NCI-H2029 treated with DMSO at 0.1 percent for 48 hours (cell line): ENCODE results near the gene CFAP46.
"Not testable (repeated sequence)": the region's sequence is repeated elsewhere in the genome, so short reads cannot be mapped to it uniquely, and the experiment has no call there.

Source experiments
- DNase-seq: peaks from one replicate; lab custom pipeline; 2025; lab: John Stamatoyannopoulos, UW

The CFAP46 gene

DNA sequence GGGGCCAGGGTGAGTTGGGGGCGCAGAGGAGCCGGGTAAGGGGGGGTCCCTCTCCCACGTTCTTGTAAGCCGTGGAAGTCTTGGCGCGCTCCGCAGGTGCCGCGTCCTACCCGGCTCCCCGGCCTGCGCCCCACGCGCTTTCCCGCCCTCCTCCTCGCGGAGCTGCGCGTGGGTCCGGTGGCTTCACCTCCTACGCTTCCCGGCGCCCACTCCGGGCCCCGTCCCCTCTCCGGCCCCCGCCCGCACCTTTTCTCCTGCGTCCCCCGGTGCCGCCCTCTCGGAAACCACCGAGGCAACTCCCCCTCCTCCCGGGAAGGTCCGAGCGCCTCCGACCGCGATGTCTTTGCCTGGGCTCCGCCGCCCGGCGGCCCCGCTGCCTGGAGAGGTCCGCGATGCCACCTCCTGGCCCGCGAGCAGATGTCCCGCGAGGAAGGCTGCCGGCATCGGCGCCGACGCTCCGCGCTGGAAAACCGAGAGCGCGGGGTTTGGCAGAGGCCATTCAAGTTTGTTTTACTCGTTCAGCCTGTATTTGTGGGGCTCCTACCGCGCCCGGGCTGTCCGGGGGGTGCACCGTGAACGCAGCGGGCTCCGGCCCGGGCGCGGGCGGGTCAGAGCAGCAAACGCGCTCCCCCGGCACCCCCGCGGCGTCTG lies 154.1 kb downstream of the CFAP46 start:
- no peak for DNase-seq

GRCh38 chr10:132787495-132788179 lies 154.7 kb downstream of the CFAP46 start:
- no peak for DNase-seq

DNA sequence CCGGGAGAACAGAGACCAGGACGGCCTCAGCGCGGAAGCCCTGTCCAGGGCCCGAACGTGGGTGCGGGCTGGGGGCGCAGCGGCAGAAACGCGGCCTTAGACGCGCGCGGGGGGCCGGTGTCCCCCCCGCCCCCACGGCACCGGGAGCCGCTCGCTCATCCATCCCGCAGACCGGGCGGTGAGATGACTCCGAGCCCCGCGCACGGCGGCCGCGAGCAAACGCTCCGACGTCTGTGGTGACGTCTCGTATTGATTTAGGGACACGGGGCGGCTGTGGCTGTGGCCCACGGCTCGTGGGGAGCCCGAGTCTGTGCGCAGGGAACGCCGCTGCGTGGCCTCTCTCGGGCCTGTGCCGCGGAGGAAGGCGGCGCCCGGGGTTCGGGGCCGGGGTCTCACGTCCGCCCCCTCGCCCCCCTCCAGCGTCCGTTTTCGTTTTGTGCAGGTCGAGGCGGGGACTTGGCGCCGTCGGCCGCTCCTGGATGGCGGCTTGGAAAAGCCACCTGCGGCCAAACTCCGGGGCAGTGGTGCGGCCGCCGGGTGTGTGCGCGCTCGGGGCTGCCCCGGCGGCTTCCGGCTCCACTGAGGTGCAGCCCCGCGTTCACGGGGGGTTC lies 155.4 kb downstream of the CFAP46 start:
- DNase-seq: no peak

DNA sequence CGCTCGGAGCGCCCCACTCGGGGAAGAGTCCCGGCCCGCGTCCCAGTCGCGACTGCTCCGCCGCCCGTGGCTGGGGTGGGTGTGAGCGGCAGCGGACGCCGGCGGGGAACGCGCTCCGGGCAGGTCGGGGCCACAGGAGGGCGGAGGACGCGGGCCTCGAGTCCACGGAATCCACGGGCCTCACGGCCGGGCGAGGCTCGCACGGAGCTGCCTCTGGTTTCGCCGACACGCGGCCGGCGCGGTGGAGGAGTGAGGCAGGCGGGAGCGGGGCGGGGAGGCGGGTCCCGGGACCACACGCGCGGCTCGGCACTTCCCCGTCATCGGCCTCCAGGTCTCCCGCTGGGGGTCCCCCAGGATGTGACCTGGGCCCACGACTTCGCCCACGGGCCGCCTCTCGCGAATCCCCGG lies 155.9 kb downstream of the CFAP46 start:
- DNase-seq: no peak

DNA sequence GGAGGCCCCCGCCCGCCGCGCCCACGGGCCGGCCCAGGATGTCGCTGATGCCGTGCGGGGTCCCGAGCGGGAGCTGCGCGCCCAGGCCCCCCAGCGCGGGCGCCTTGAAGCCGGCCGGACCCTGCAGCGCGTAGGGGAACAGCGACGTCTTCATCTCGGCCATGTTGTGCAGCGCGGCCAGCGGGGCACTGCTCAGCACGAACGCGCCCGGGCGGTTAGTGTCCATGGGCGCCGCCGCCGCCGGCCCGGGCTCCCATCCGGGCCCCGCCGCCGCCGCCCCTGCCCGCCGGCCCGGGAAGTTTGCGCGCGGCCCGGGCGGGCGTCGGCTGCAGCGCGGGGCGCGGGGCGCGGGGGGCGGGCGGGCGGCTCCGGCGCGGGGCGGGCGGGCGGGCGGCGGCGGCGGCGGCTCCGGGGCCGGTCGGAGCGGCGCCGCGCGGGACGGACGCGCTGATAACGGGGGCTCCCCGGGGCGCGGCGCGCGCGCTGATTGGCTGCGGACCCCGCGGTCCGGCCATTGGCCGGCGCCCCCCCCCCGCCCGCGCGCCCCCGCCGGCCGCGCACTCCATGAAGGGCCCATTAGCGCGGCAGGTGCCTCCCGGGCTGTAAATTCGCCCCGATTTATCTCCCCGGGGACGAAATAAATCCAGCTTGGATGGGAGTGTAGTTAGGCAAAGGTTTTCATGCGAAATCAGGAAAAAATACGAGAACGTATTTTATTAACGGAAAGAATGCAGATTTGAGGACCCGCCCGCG lies 156.5 kb downstream of the CFAP46 start, which contains the start of gene NKX6-2:
TSS of gene NKX6-2 (minus strand) at position 425 of the 753 bp plus-strand sequence. CDS start at position 226, 199 bp downstream.
- no peak for DNase-seq

DNA sequence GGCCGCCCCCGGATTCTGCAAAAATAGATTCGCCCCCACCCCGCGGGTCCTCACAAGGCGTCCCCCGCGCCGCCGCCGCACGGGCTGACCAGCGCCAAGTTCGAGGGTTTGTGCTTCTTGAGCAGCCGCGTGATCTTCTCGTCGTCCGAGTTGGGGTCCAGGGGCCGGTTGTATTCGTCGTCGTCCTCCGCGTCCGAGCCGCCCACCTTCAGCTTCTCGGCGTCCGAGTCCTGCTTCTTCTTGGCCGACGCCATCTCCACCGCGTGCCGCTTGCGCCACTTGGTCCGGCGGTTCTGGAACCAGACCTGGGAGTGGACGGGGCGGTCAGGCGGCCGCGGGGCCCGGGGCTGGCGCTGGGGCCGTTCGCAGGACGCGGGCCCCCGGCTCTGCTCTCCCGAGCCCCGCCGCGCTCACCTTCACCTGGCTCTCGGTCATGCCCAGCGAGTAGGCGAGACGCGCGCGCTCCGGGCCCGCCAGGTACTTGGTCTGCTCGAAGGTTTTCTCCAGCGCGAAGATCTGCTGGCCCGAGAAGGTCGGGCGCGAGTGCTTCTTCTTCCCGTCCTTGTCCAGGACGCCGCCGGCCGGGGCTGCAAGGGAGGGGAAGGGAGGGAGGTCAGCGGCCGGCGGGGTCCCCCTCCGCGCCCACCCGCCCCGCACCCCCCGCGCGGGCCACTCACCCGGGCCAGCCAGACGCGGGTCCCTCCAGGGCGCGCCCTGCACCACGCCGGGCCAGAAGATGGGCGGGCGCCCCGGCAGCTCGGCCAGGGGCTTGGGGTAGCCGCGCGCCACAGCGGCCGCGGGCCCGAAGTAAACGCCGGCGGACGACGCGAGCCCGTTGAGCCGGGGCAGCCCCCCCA lies 157.3 kb downstream of the CFAP46 start:
- no peak for DNase-seq

- no peak for DNase-seq
Measured at GRCh38 chr10:132783940-132784865, 158.2 kb downstream of the CFAP46 start.

DNA sequence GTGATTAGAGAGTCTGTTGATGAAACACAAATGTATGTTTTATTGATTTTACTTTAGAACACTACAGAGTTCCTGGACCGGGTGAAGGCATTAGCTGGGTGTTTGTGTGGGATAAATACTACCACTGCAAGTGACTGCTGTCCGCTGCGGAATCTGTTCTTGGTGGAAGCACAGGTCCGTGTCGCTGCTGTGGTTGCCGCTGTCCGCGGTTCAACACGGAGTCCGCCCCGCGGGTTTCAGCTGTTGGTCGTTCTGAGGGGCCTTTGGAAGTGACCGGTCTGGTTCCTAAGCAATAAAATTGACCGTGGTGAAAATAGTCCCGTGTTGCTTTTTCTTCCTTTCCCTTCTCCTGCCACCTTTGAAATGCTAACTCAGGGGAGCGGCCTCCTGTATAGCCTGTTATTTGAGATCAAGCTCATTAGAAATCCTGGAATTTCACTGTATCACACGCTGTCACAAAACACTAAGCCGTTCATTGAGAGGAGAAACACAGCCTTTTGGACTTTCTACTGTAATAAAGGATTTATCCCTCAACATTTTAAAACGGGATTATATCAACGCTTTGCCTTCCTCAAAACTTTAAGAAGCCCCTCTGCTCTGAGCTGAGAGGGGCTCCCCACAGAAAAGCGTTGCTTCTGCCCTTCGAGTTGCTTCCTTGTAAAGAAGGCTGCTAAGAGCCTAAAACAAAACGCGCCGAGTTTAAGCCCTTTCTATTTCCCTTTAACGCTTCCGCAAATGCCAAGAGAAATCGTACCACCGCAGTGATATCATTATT lies 159.0 kb downstream of the CFAP46 start:
- DNase-seq: no peak

- DNase-seq: no peak
Measured at GRCh38 chr10:132781556-132781955, 160.8 kb downstream of the CFAP46 start.

GRCh38 chr10:132780356-132780755 lies 162.0 kb downstream of the CFAP46 start:
- no peak for DNase-seq

DNA sequence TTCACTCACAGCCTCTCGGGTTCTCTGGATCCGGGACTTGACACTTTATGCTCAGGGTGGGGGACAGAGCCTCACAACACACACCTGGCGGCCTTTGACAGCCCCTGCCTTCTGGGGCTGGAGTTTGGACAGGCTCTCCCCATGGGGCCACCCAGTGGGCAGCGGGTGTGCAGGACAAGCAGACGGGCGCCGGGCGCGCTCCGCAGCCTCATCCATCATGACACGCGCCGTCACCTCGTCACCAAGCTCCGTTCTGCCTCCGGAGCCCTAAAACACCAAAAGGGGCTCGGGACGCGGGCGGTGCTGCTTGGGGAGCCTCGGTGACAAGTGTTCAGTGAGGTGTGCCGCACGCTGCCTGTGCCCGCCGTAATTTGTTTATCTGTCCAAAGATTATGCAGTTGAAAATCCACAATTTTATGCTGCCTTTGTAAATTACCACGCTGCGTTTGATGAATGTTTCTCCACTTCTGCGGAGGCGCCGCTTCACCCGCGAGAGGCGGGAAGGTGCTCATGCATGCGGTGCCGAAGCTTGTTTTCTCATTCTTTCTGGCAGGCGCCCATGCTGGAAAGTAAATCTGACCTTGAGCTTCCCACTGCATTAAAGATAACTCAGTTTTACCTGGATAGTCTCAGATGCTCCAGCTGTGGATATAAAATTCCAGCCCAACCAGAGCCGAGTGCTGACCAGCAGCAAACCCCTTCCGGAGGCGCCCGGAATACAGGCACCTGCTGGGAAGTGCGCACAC lies 162.6 kb downstream of the CFAP46 start:
- no peak for DNase-seq

- DNase-seq: no peak
Measured at GRCh38 chr10:132777441-132777840, 164.9 kb downstream of the CFAP46 start.

DNA sequence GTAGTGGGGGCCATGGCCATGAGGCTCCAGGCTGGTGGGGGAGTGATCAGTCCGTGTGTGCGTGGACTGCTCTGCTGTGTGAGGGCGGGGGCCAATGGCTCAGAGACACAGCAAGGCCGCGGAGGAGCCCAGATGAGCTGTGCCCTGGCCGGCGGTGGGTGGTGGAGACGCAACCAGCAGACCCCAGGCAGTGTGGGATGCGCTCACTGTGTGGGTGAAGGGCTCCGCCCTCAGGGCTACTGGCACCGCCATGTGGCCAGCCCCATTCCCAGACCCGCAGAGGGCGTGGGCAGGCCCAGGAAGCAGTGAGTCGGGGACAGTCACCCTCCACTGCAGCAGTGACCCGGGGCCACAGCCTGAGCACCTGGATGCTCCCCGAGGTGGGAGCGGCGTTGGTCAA lies 165.5 kb downstream of the CFAP46 start:
- DNase-seq: no peak

DNA sequence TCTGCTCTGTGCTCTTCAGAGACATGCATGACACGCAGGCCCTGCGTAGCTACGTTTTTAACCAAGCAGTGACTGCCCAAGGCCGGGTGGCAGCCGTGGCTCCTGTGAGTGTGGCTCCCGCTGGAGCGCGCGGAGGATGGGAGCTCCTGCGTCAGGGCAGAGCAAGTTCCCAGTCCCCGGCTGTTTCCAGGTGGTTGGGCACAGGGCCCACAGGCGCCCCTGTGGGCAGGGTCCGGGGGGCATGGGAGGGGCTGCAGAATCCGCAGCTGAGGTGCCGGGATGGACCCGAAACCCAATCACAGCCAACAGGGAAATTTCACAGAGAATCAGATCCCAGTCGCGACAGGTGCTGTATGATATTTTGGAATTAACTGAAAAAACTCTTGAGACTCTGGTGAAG lies 166.2 kb downstream of the CFAP46 start:
- no peak for DNase-seq

DNA sequence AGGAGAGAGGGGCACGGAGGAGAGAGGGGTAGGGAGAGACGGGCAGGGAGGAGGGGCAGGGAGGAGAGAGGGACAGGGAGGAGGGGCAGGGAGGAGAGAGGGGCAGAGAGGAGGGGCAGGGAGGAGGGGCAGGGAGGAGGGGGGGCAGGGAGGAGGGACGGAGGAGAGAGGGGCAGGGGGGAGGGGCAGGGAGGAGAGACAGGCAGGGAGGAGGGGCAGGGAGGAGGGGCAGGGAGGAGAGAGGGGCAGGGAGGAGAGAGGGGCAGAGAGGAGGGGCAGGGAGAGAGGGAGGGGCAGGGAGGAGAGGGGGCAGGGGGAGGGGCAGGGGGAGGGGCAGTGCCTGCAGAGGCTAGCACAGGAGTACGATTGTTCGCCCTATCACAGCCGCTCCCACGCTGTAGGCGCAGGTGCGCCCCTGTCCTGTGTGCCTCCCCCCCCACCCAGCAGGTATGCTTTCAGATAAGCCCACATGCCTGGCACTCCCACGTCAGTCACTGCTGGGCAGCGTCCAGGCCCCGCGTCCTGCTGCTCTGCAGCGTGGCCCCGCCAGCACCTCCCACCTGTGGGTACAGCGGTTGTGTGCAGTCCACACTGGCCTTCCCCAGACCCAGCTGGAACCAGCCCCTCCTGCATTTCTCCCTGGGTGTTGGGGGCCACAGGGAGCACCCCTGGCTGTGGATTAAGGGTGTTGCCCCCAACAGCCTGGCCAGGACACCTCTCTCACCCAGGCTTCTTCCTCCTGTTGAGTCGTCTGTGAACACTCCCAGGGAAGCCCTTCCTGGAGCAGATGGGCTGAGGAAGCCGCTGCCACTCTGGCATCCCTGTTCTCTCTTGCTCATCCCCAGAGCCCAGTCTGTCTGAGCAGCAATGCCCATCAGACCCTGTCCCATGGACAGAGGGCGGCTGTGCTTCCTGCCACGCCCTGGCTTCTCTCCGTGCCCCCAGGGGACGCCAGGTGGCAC lies 167.2 kb downstream of the CFAP46 start:
- no peak for DNase-seq

DNA sequence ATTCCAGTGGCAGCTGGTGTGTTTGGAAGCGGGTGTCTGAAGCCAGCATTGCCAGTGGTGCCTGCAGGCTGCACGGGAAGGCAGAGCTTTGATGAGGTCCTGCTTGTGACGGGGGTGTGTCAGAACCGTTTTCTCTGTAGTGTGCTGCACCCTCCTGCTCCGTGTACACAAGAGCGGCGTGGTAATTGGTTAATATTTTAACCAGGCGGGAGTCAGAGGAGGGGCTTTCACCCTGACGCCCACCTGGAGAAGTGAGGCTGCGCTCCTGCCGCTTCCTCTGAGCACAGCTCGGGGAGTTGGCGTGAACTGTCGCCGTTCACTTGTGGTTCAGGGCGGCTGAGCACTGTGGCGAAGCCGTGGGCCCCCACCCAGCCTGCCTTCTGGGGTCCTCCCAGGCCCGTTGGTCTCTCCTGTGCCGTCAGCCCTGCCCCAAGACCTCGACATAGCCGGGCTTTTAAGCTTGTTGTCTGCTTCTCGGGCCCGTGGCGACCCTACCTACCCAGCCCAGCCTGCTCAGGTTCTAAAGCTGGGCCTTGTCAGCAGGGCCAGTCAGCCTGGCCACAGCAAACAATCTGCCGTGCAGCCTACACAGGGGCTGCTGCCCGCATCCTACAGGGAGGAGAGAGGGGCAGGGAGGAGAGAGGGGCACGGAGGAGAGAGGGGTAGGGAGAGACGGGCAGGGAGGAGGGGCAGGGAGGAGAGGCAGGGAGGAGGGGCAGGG lies 168.0 kb downstream of the CFAP46 start:
- no peak for DNase-seq

GRCh38 chr10:132772816-132773215 lies 169.6 kb downstream of the CFAP46 start:
- DNase-seq: not testable (repeated sequence)
